OCI-LY3 (cell line): ENCODE results near the gene ATXN2.

ENCODE experiments used
- EZH2phosphoT487 ChIP-seq: fragments of 200-600 bp; shearing (Covaris generic); IDR thresholded peaks from 2 replicates; pipeline ENCODE4 v1.6.1; 2018; ENCODE audit warnings: antibody characterized with exemption, mixed run types, low read depth
- TF ChIP-seq, protein P1 (sequence below): fragments of 200-600, 300-600 bp; sonication (generic); IDR thresholded peaks from 2 replicates; pipeline ENCODE4 v1.5.1; 2014; ENCODE audit warnings: antibody characterized with exemption, low read length, low read depth

DNA sequence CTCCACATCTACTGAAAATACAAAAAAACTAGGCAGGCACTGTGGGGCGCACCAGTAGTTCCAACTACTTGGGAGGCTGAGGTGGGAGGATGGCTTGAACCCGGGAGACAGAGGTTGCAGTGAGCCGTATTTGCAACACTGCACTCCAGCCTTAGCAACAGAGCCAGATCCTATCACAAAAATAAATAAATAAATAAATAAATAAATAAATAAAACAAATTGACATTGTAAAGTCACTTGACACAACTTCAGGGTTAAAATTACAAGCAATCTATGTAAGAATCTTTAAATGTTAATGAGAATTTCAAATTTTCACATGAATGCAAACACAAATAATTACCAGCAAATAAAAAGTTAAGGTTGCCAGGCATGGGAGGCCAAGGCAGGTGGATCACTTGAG lies 11.1 kb downstream of the ATXN2 start:
- TF ChIP-seq, protein P1, sequence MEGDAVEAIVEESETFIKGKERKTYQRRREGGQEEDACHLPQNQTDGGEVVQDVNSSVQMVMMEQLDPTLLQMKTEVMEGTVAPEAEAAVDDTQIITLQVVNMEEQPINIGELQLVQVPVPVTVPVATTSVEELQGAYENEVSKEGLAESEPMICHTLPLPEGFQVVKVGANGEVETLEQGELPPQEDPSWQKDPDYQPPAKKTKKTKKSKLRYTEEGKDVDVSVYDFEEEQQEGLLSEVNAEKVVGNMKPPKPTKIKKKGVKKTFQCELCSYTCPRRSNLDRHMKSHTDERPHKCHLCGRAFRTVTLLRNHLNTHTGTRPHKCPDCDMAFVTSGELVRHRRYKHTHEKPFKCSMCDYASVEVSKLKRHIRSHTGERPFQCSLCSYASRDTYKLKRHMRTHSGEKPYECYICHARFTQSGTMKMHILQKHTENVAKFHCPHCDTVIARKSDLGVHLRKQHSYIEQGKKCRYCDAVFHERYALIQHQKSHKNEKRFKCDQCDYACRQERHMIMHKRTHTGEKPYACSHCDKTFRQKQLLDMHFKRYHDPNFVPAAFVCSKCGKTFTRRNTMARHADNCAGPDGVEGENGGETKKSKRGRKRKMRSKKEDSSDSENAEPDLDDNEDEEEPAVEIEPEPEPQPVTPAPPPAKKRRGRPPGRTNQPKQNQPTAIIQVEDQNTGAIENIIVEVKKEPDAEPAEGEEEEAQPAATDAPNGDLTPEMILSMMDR: no peak
- TF ChIP-seq EZH2phosphoT487: no peak
